Right kidney (tissue), 1 donor: ENCODE data around the gene SLC46A1.

Experiments used
- DNase-seq: peaks from one replicate; pipeline ENCODE4 v3.0.0-alpha.2; 2016

SLC46A1 gene

GRCh38 chr17:28357901-28358197 lies 48.2 kb downstream of the SLC46A1 start:
- DNase-seq, result no peak

DNA sequence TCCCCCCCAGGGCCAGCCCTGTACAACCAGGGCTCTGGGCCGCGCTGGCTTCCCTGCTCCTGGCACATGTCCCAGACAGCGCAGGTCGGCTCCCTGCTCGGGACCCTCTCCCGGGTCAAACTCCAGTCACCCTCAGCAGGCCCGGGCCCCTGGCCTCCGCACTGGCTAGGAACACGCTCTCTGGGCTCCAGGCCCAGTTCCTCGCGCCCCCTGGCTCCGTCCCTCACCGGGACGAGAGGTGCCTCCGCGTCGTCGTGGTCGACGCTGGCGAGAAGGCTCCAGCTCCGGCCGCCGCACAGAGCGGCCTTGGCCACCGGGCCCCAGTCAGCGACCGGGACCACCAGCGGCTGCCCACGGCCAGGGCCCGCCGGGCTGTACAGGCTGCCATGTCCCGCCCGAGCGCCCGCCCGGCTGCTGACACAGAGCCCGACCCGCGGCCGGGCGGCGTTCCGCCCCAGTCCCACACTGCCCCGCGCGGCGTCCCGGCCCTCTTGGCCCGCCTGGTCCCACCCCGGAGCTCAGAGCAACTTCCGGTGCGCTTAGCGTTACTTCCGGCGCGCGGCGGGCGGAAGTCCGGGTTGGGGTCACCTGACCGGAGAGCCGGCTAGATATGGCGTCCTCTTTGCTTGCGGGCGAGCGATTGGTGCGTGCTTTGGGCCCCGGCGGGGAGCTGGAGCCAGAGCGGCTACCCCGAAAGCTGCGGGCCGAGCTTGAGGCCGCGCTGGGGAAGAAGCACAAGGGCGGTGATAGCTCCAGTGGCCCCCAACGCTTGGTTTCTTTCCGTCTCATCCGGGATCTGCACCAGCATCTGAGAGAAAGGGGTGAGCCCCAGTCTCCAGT lies 48.7 kb downstream of the SLC46A1 start, which contains the start of gene POLDIP2:
Gene POLDIP2, minus strand, starts transcription at position 467 of the 840 bp plus-strand sequence. Its CDS starts 79 bp downstream, at position 388.
- peak; percentile 86 for DNase-seq

- no peak for DNase-seq
These were observed 55.7 kb downstream of the SLC46A1 start for GRCh38 chr17:28350271-28350670.

GRCh38 chr17:28348979-28349378 lies 57.0 kb downstream of the SLC46A1 start:
- DNase-seq, result no peak

DNA sequence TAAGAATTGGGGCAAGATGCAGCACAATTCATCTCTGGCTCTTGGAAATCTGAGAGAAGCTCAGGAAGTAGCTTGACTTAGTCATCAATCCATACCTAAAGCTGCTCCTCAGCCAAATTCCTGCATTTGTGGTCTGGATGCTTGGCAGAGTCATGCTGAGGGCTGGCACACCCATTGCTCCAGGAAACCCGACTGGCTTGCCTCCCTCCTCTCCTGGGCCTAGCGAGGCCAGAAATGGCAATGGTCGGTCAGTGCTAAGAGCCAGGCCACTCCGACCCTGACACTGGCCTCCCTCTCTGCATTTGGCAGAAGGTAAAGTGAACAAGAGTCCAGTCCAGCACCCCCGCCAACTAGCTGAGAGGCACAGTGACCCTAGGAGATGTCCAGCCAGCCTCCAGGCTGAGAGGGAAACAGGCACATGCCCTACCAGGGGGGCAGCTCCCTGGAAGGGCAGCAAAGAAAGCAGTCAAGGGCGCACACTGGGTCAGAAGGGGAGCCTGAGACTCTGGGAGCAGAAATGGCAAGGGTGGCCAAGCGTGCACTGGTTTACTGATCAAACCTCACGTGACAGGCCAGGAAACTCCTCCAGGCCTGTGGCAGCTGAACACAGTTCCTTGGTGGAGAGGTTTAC lies 58.6 kb downstream of the SLC46A1 start:
- no peak for DNase-seq

DNA sequence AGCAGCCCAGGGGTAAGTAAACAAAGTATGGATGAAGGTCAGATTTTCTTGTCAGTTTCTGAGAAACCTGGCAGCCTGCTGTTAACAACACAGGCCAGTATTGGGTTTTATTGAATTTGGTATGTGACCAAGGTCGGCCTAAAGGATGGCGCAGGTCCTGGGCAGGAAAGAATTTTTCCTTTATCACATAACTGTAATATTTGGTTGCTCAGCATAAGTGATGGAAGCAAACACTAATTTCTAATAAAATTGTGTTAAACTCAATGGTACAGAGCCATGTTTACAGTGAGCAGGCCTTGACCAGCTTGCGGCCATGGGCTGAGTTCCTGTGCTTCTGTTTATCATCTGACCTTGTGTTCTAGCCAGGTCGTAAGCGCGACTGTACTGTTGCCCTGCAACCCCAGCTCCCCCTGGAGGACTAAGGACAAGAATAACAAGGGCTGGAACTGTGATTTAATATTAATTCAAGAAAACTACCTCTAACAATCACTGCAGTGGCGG lies 59.2 kb downstream of the SLC46A1 start:
- DNase-seq, result no peak

DNA sequence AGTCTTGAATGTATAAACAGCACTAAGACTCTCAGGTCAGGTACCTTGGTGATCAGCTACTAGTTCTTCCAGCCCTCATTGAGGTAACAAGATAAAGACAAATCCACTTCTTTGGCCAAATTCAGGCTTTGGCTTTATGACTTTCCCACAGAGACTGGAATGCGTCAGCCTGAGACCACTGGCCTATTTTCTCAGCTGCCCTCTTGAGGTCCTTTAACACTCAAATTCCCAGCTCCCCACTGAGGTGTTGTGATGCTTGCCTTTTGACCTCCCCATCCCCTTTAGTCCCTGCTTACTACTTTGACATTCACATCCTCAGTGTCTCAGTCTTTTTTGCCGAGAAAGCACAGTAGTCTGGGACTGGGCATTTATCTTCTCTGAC lies 59.8 kb downstream of the SLC46A1 start:
- DNase-seq, result no peak

GRCh38 chr17:28345419-28346198 lies 60.4 kb downstream of the SLC46A1 start:
- DNase-seq, result no peak
